Measurements from ENCODE around the gene PTPRA.

- TF ChIP-seq CTCF (IDR thresholded peaks at IDR 0.05), result no peak
- TF ChIP-seq FOXK1 (CRISPR knock-in tag; IDR thresholded peaks at IDR 0.05), result no peak
- no peak for TF ChIP-seq SP1 (CRISPR knock-in tag; conservative IDR thresholded peaks at IDR 0.05)
- TF ChIP-seq ZNF512 (CRISPR knock-in tag; IDR thresholded peaks at IDR 0.05; ENCODE audit: borderline replicate concordance), result no peak
- TF ChIP-seq JUN (CRISPR knock-in tag; IDR thresholded peaks at IDR 0.05), result no peak
- TF ChIP-seq NR1H2 (CRISPR knock-in tag; IDR thresholded peaks at IDR 0.05), result no peak
- no peak for TF ChIP-seq RELA (CRISPR knock-in tag; IDR thresholded peaks at IDR 0.05; ENCODE audit: borderline replicate concordance)
- TF ChIP-seq E2F4 (CRISPR knock-in tag; IDR thresholded peaks at IDR 0.05; ENCODE audit: borderline replicate concordance, low read depth), result no peak
- TF ChIP-seq NR3C1 (CRISPR knock-in tag; conservative IDR thresholded peaks at IDR 0.05; ENCODE audit: low read depth), result no peak
- TF ChIP-seq EMX1 (CRISPR knock-in tag; IDR thresholded peaks at IDR 0.05), result no peak
- TF ChIP-seq MAX (CRISPR knock-in tag; IDR thresholded peaks at IDR 0.05), result no peak
- TF ChIP-seq ZNF317 (CRISPR knock-in tag; IDR thresholded peaks at IDR 0.05; ENCODE audit: borderline replicate concordance, low read depth), result no peak
These were observed 8.2 kb upstream of the PTPRA start for GRCh38 chr20:2865101-2865500.

Measured in WTC11 (cell line).